IPS-11a (cell line): ENCODE results near the gene OPA3.

Experiments
- H3K4me3 ChIP-seq: one replicate; pipeline ENCODE4 v1.5.1; 2013; ENCODE audit warnings: low read depth, low read length, control low read depth

The OPA3 gene

DNA sequence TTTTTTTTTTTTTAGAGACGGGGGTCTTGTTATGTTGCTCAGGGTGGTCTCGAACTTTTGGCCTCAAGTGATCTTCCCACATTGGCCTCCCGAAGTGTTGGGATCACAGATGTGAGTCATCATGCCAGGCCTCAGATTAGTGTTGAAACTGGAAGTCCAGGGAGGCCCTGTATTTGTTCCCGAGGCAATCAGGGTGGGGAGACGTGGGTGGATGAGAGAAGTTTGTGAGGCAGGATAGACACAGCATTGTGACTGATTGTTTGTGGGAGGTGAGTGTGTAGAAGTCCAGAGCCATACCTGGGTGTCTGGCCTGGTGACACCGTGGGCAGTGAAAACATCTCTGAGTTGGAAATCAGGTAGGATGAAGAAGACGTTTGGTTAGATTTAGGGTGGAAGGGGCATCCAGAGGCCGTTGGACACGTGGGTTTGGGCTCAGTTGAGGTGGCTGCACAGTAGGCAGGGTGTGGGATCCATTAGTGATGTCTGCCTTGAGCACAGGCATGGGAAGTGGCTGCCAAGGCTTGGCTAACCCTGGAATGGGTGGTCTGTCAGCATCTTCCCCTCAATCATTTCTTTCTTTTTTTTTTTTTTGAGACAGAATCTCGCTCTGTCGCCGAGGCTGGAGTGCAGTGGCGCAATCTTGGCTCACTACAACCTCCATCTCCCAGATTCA is 100.2 kb downstream of the OPA3 start:
- H3K4me3 ChIP-seq = no peak overlapping the region

DNA sequence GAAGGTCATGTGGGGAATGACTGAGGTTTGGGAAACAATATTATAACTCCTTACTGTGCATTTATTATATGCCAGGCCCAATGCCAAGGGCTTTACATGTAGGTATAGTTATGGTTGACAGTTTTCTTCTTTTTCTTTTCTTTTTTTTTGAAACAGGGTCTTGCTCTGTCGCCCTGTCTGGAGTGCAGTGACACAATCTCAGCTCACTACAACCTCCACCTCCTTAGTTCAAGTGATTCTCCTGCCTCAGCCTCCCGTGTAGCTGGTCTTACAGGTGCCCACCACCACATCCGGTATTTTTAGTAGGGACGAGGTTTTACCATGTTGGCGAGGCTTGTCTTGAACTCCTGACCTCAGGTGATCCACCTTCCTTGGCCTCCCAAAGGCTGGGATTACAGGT is 101.6 kb downstream of the OPA3 start:
- no peak overlapping the region for H3K4me3 ChIP-seq

DNA sequence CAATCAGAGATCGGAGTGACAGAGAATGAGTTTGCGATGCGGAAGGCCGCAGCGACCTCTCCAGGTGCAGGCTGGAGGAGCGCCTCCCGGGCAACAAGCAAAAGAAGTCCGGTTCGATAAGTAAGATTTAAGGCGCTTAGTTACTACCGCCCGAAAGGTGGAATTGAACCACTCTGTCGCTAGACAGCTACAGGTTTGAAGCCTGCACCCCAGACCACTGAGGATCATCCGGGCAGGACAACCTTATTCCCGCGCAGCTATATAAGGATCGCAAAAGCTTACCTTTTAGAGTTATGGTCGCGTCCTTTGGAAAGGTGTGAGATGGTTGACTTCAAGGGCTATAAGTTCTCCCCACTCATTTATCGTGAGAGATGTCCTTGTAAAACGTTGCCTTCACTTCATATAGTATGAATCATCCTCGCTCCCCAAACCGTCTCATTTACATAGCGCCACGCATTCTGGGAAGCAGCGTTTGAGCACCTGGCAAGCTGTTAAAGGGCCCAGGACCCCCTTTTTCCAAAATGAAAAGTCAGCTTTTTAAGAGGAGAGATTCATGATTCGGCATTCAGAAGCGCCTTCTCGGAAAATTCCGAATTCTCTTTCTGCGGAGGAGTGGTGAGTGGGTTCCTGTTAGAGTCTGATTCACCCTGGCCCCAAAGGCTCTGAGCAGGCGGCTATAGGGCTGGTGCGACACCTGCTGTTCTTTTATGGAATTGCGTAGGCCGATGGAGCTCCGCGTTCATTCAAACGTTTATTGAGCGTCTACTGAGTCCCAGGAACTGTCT is 106.0 kb downstream of the OPA3 start:
- peak overlapping the region; percentile 39 for H3K4me3 ChIP-seq

DNA sequence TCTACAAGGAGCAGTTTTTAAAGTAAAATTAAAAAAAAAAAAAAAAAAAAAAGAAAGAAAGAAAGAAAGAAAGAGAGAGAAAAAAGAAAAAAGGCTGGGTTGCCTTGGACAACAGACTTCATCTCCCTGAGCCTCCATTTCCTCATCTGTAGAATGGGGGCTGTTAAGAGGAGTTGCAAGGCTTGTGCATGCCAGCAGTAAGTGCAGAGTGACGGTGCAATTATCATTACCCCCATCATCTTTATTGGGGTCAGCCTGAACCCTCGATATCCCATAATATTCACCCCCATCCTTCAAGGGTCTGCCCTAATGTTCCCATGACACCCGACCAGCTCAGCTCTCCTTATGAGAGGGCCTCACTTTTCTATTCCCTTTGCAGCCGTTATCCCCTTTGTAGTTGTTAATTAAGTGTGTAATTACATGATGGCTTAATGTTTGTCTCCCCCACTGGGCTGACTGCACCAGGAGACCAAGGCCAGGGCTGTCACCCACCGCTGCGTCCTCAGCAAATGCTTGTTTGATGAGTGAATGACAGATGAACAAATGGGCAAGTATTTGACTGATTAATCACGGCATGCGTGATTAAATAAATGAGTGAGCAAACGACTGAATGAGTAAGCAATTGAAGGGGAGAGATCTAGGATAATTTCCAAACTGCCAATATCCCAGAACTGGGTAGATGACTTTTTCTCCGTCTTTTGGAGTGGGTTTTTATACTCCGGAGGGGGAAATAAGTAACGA is 106.7 kb downstream of the OPA3 start:
- no peak overlapping the region for H3K4me3 ChIP-seq
